Posterior cingulate gyrus (tissue), 11 donors: Measurements from ENCODE around the gene PYM1.
A peak's percentile ranks its signal among the peaks of the same experiment; 100 is the strongest.
"Not testable (repeated sequence)": the region's sequence is repeated elsewhere in the genome, so short reads cannot be mapped to it uniquely, and the experiment has no call there.

ENCODE experiments used
- DNase-seq, 10 donors: peaks; one replicate each; pipeline versions ENCODE4 v3.0.0 to v3.0.0-alpha.2; 2020 to 2021; ENCODE audit warnings: mixed read lengths in 3 of 10
- intact Hi-C: fragments of 100-400 bp; cut with DNase I; formaldehyde crosslinking; loops from one replicate; pipeline ENCODE4 v1.15.1; 2023

The PYM1 gene

GRCh38 chr12:55923648-55924047 is 4.0 kb downstream of the PYM1 start:
- DNase-seq, intact Hi-C loops: not testable (repeated sequence)

- intact Hi-C loops = no loop called here
- DNase-seq = no peak
Measured at GRCh38 chr12:55922126-55922525, 5.6 kb downstream of the PYM1 start.

GRCh38 chr12:55919032-55919431 is 8.7 kb downstream of the PYM1 start:
- DNase-seq = not testable (repeated sequence)

GRCh38 chr12:55915482-55915859 is 12.2 kb downstream of the PYM1 start:
- no peak for DNase-seq
- intact Hi-C loops = no loop called here

More at GRCh38 chr12:55919032-55919431, 8.7 kb downstream of the PYM1 start:
- intact Hi-C loops = not testable (repeated sequence)

GRCh38 chr12:55912908-55913307 is 14.8 kb downstream of the PYM1 start:
- intact Hi-C loops = no loop called here
- no peak for DNase-seq

- intact Hi-C loops = no loop called here
- DNase-seq = no peak
Measured at GRCh38 chr12:55909513-55909884, 18.2 kb downstream of the PYM1 start.

- intact Hi-C loops = no loop called here
Measured at GRCh38 chr12:55908726-55909512, 18.8 kb downstream of the PYM1 start.

GRCh38 chr12:55906056-55906455 is 21.6 kb downstream of the PYM1 start:
- DNase-seq = no peak
- intact Hi-C loops = no loop called here

More at GRCh38 chr12:55908726-55909512, 18.8 kb downstream of the PYM1 start:
- no peak for DNase-seq

GRCh38 chr12:55901881-55902490 is 25.7 kb downstream of the PYM1 start:
- intact Hi-C loops = no loop called here
- DNase-seq = no peak

- no peak for DNase-seq
- intact Hi-C loops = no loop called here
Measured at GRCh38 chr12:55899082-55899481, 28.6 kb downstream of the PYM1 start.

GRCh38 chr12:55893723-55894122 is 34.0 kb downstream of the PYM1 start:
- intact Hi-C loops = no loop called here
- DNase-seq = no peak

GRCh38 chr12:55891310-55891709 is 36.4 kb downstream of the PYM1 start:
- no peak for DNase-seq
- intact Hi-C loops = no loop called here

- DNase-seq = no peak
- intact Hi-C loops = no loop called here
Measured at GRCh38 chr12:55885113-55885512, 42.6 kb downstream of the PYM1 start.

GRCh38 chr12:55877824-55878223 is 49.9 kb downstream of the PYM1 start:
- DNase-seq = no peak
- intact Hi-C loops = no loop called here

GRCh38 chr12:55875704-55876467 is 51.8 kb downstream of the PYM1 start:
- intact Hi-C loops = no loop called here
- peak in 4 of 10 donors; percentile 8 to 87 (median 15) for DNase-seq

GRCh38 chr12:55874443-55874842 is 53.3 kb downstream of the PYM1 start:
- intact Hi-C loops = no loop called here
- no peak for DNase-seq

- intact Hi-C loops = not testable (repeated sequence)
Measured at GRCh38 chr12:55866454-55867004, 61.2 kb downstream of the PYM1 start.

GRCh38 chr12:55865327-55865726 is 62.4 kb downstream of the PYM1 start:
- no peak for DNase-seq
- intact Hi-C loops = no loop called here

More at GRCh38 chr12:55866454-55867004, 61.2 kb downstream of the PYM1 start:
- DNase-seq = not testable (repeated sequence)

- intact Hi-C loops, DNase-seq: not testable (repeated sequence)
Measured at GRCh38 chr12:55862931-55863330, 64.8 kb downstream of the PYM1 start.

GRCh38 chr12:55862286-55862685 is 65.4 kb downstream of the PYM1 start:
- no peak for DNase-seq
- intact Hi-C loops = no loop called here

- intact Hi-C loops = no loop called here
- no peak for DNase-seq
Measured at GRCh38 chr12:55861871-55862270, 65.8 kb downstream of the PYM1 start.
